Ovary (tissue), 3 donors: ENCODE results near the gene CROCC.
A peak's percentile ranks its signal among the peaks of the same experiment; 100 is the strongest.

ENCODE experiments used
- CTCF ChIP-seq, 3 donors: fragments of 450-650 bp in 2 of 3; fragments of 200-600 bp in 1 of 3; IDR thresholded peaks; one replicate each; pipeline versions ENCODE4 v1.5.1 to v1.8.0; 2016 to 2022; ENCODE audit warnings: antibody characterized with exemption in 3 of 3, mild to moderate bottlenecking in 1 of 3
- EP300 ChIP-seq: sonication (generic); formaldehyde crosslinking; IDR thresholded peaks from one replicate; pipeline ENCODE4 v1.6.1; 2017; ENCODE audit warnings: antibody characterized with exemption
- POLR2A ChIP-seq: fragments of 450-650 bp; IDR thresholded peaks from one replicate; pipeline ENCODE4 v1.6.1; 2017; ENCODE audit warnings: antibody characterized with exemption, mild to moderate bottlenecking, moderate library complexity
- donor health status: DM: no; HTN: no; CAD: no.

- TF ChIP-seq CTCF (IDR thresholded peaks at IDR 0.05) (peak in 1 of 3 donors; percentile 7), EP300 (peak; percentile 58), POLR2A (peak; percentile 94)
Observed at GRCh38 chr1:16904560-16905109, 17.1 kb upstream of the CROCC start.
